GM19328 (cell line): ENCODE data around the gene RIMBP3C.
A peak's percentile ranks its signal among the peaks of the same experiment; 100 is the strongest.
"Not testable (repeated sequence)": the region's sequence is repeated elsewhere in the genome, so short reads cannot be mapped to it uniquely, and the experiment has no call there.

Experiments
- ATAC-seq: cut with Tn5 transposase; IDR thresholded peaks from one replicate; pipeline ENCODE4 v1.9.1; 2021; ENCODE audit warnings: mild to moderate bottlenecking, moderate library complexity; ENCODE audit not compliant: unreplicated experiment

RIMBP3C gene

GRCh38 chr22:21579474-21579851 is 28.2 kb upstream of the RIMBP3C start:
- ATAC-seq: no peak

- no peak for ATAC-seq
Measured at GRCh38 chr22:21573750-21574494, 22.7 kb upstream of the RIMBP3C start.

- ATAC-seq: no peak
Measured at GRCh38 chr22:21573293-21573734, 22.1 kb upstream of the RIMBP3C start.

- ATAC-seq: no peak
Measured at GRCh38 chr22:21571679-21572078, 20.4 kb upstream of the RIMBP3C start.

- ATAC-seq: no peak
Measured at GRCh38 chr22:21570398-21570797, 19.1 kb upstream of the RIMBP3C start.

- no peak for ATAC-seq
Measured at GRCh38 chr22:21569459-21570170, 18.4 kb upstream of the RIMBP3C start.

- not testable (repeated sequence) for ATAC-seq
Measured at GRCh38 chr22:21569076-21569427, 17.8 kb upstream of the RIMBP3C start.

GRCh38 chr22:21568347-21569075 is 17.2 kb upstream of the RIMBP3C start:
- ATAC-seq: no peak

GRCh38 chr22:21567456-21568346 is 16.4 kb upstream of the RIMBP3C start, which contains the start of gene UBE2L3:
Gene UBE2L3, plus strand, starts transcription at chr22:21567714. Its CDS starts 31 bp downstream, at chr22:21567745.
- no peak for ATAC-seq

- no peak for ATAC-seq
Measured at GRCh38 chr22:21564411-21564810, 13.2 kb upstream of the RIMBP3C start.

GRCh38 chr22:21563912-21564311 is 12.7 kb upstream of the RIMBP3C start:
- no peak for ATAC-seq

- ATAC-seq: not testable (repeated sequence)
Measured at GRCh38 chr22:21560657-21561056, 9.4 kb upstream of the RIMBP3C start.

GRCh38 chr22:21559345-21560125 is 8.3 kb upstream of the RIMBP3C start:
- ATAC-seq: not testable (repeated sequence)

- ATAC-seq: peak; percentile 22
Measured at GRCh38 chr22:21550678-21551047, 598 bp downstream of the RIMBP3C start.

- ATAC-seq: peak; percentile 61
Measured at GRCh38 chr22:21550008-21550677, 1.1 kb downstream of the RIMBP3C start.

- not testable (repeated sequence) for ATAC-seq
Measured at GRCh38 chr22:21549558-21549957, 1.7 kb downstream of the RIMBP3C start.

- not testable (repeated sequence) for ATAC-seq
Measured at GRCh38 chr22:21544432-21545322, 6.6 kb downstream of the RIMBP3C start.

GRCh38 chr22:21539862-21540261 is 11.4 kb downstream of the RIMBP3C start:
- not testable (repeated sequence) for ATAC-seq
